Psoas muscle (tissue), 8 donors: ENCODE results near the gene GAS2L1. TPM values are rescaled to one million over a fixed set of nuclear protein-coding genes. Genes with fewer than 3 reads are reported as not detected.
A peak's percentile ranks its signal among the peaks of the same experiment; 100 is the strongest.

Source experiments
- ATAC-seq, 4 donors: fragments of 200-7000 bp; cut with Tn5 transposase; one replicate each; pipeline ENCODE4 v1.9.1; 2020; ENCODE audit warnings: moderate library complexity in 3 of 4, mild to moderate bottlenecking in 2 of 4
- DNase-seq, 2 donors: peaks; one replicate each; pipeline ENCODE4 v3.0.0-alpha.2; 2020
- H3K27ac ChIP-seq: fragments of 200-600 bp; one replicate; pipeline ENCODE4 v1.8.0; 2022
- H3K27me3 ChIP-seq, 3 donors: fragments of 200-600 bp in 1 of 3; one replicate each; pipeline versions ENCODE4 v1.6.1 to v1.8.0; 2013 to 2022; ENCODE audit warnings: low read length in 2 of 3, mild to moderate bottlenecking in 2 of 3, moderate library complexity in 1 of 3; ENCODE audit not compliant: insufficient read depth in 3 of 3
- H3K36me3 ChIP-seq, 2 donors: fragments of 200-600 bp in 1 of 2; one replicate each; pipeline versions ENCODE4 v1.6.1 to v1.8.0; 2013 to 2022; ENCODE audit warnings: low read depth in 1 of 2, mild to moderate bottlenecking in 1 of 2, moderate library complexity in 1 of 2; ENCODE audit not compliant: insufficient read depth in 1 of 2
- H3K4me1 ChIP-seq: fragments of 200-600 bp; one replicate; pipeline ENCODE4 v1.8.0; 2022
- H3K4me3 ChIP-seq: fragments of 200-600 bp; one replicate; pipeline ENCODE4 v1.8.0; 2022; ENCODE audit warnings: mild to moderate bottlenecking
- H3K9me3 ChIP-seq: fragments of 200-600 bp; one replicate; pipeline ENCODE4 v1.8.0; 2022
- CTCF ChIP-seq: fragments of 200-600 bp; IDR thresholded peaks from one replicate; pipeline ENCODE4 v1.8.0; 2022; ENCODE audit warnings: antibody characterized with exemption
- WGBS, 3 donors: extraction: QIAGEN DNeasy Blood & Tissue Kit; methylation state at CpG; one replicate each; pipeline versions ENCODE4 v1.1.6 to v1.1.7; 2013; 5-methylcytosine and 5-hydroxymethylcytosine counted together
- intact Hi-C, 2 donors: fragments of 100-400 bp; cut with DNase I; formaldehyde crosslinking; loops; one replicate each; pipeline versions ENCODE4 v1.11.0 to v1.14.2; 2022
- polyA plus RNA-seq, 3 donors: library from polyadenylated mRNA; stranded (reverse); fragments of 200-250 nt; gene quantifications; one replicate each; pipeline ENCODE4 v1.2.3, GENCODE V29; 2013
- total RNA-seq, 4 donors: library from RNA; stranded (reverse); fragmentation: NEBNext Ultra II Directional in 2 of 4; extraction: Animal tissue kit (Norgen Biotek cat#: 25700) in 2 of 4; gene quantifications; one replicate each; pipeline versions ENCODE4 v1.2.1 to v1.2.4, GENCODE V29; 2021 to 2023
- donor health status: healthy with polysubstance abuse.
- donor health status: DM: no; HTN: no; CAD: no; lungs with moderate emphysema.
- donor health status: Bipolar disorder and iron deficiency.
- donor health status: healthy.
- donor health status: DM: yes; HTN: yes; CAD: no.
- donor health status: DM: no; HTN: no; CAD: no.
- donor health status: DM: no; HTN: no; CAD: no.
- donor health status: DM: yes; HTN: yes; CAD: no.

GAS2L1 gene
- total and polyA plus RNA-seq, 7 donors, result 4.6 to 19.8 (median 5.2) TPM

- ATAC-seq (no peak), DNase-seq (no peak)
- Histone ChIP-seq H3K36me3 (peaks cover 0 to 31% of the 10 kb centered on the region in 2 donors), H3K4me1 (peaks cover 37% of the 10 kb centered on the region), H3K4me3 (peak overlapping the region; percentile 94), H3K27me3 (no peaks in the 10 kb centered on the region), H3K27ac (peak overlapping the region; percentile 100), H3K9me3 (no peaks in the 10 kb centered on the region)
- TF ChIP-seq CTCF, result no peak
- 57 to 66% (median 59%) methylated on average over 4 of the region's 4 CpGs for WGBS, 3 donors
- intact Hi-C loops, result loop anchor here in 1 of 2 donors (5.0 kb wide), 1 partner anchor 41 kb away; the partner anchor contains the start of gene GAS2L1
Measured at GRCh38 chr22:29265929-29266328, 40.5 kb upstream of the GAS2L1 start.

- ATAC-seq (no peak), DNase-seq (no peak)
- Histone ChIP-seq H3K27ac (peak overlapping the region; percentile 100), H3K36me3 (peaks cover 0 to 31% of the 10 kb centered on the region in 2 donors), H3K4me1 (peaks cover 45% of the 10 kb centered on the region), H3K4me3 (peak overlapping the region; percentile 94), H3K27me3 (no peaks in the 10 kb centered on the region), H3K9me3 (no peaks in the 10 kb centered on the region)
- TF ChIP-seq CTCF, result no peak
- 21 to 24% (median 24%) methylated on average over 13 of the region's 13 CpGs for WGBS, 3 donors
- intact Hi-C loops, result loop anchor here in 1 of 2 donors (5.0 kb wide), 1 partner anchor 40 kb away; the partner anchor contains the start of gene GAS2L1
Measured at GRCh38 chr22:29266564-29267461, 39.6 kb upstream of the GAS2L1 start.

- H3K27me3 ChIP-seq, result no peaks in the 10 kb centered on the region
- H3K4me3 ChIP-seq, result peak overlapping the region; percentile 94
- intact Hi-C loops, result loop anchor here in 1 of 2 donors (5.0 kb wide), 1 partner anchor 40 kb away; the partner anchor contains the start of gene GAS2L1
- H3K27ac ChIP-seq, result peak overlapping the region; percentile 100
- DNase-seq, result no peak
- no peaks in the 10 kb centered on the region for H3K9me3 ChIP-seq
- TF ChIP-seq CTCF, result no peak
- H3K4me1 ChIP-seq, result peaks cover 52% of the 10 kb centered on the region
- 0 to 1% (median 0%) methylated on average over 32 of the region's 32 CpGs for WGBS, 3 donors
- H3K36me3 ChIP-seq, result peaks cover 0 to 36% of the 10 kb centered on the region in 2 donors
- ATAC-seq, result no peak
Measured at GRCh38 chr22:29267462-29267857, 39.0 kb upstream of the GAS2L1 start.

- TF ChIP-seq CTCF, result no peak
- ATAC-seq (peak; percentile 89 to 94 (median 92)), DNase-seq (peak; percentile 98 to 99)
- H3K4me3 ChIP-seq, result peak within 1 kb of the TSS; percentile 94
- 0 to 1% (median 0%) methylated on average over 55 to 67 of the region's 67 CpGs for WGBS, 3 donors
- no peaks in the 10 kb centered on the region for H3K27me3 ChIP-seq
- intact Hi-C loops, result loop anchor here in 1 of 2 donors (5.0 kb wide), 1 partner anchor 39 kb away; the partner anchor contains the start of gene GAS2L1
- peak within 1 kb of the TSS; percentile 100 for H3K27ac ChIP-seq
- peaks cover 57% of the 10 kb centered on the region for H3K4me1 ChIP-seq
- peaks cover 0 to 37% of the 10 kb centered on the region in 2 donors for H3K36me3 ChIP-seq
- H3K9me3 ChIP-seq, result no peaks in the 10 kb centered on the region
Measured at GRCh38 chr22:29267858-29268510, 38.5 kb upstream of the GAS2L1 start, which contains the start of the genes EWSR1 and RHBDD3. Gene EWSR1 (plus strand): TSS chr22:29268268. CDS start chr22:29268337, 69 bp downstream. Gene RHBDD3 (minus strand): TSS chr22:29267981. CDS start chr22:29265626, 2,355 bp downstream.
